Measurements from ENCODE around the gene JTB.
"Not testable (repeated sequence)": the region's sequence is repeated elsewhere in the genome, so short reads cannot be mapped to it uniquely, and the experiment has no call there.

The JTB gene

DNA sequence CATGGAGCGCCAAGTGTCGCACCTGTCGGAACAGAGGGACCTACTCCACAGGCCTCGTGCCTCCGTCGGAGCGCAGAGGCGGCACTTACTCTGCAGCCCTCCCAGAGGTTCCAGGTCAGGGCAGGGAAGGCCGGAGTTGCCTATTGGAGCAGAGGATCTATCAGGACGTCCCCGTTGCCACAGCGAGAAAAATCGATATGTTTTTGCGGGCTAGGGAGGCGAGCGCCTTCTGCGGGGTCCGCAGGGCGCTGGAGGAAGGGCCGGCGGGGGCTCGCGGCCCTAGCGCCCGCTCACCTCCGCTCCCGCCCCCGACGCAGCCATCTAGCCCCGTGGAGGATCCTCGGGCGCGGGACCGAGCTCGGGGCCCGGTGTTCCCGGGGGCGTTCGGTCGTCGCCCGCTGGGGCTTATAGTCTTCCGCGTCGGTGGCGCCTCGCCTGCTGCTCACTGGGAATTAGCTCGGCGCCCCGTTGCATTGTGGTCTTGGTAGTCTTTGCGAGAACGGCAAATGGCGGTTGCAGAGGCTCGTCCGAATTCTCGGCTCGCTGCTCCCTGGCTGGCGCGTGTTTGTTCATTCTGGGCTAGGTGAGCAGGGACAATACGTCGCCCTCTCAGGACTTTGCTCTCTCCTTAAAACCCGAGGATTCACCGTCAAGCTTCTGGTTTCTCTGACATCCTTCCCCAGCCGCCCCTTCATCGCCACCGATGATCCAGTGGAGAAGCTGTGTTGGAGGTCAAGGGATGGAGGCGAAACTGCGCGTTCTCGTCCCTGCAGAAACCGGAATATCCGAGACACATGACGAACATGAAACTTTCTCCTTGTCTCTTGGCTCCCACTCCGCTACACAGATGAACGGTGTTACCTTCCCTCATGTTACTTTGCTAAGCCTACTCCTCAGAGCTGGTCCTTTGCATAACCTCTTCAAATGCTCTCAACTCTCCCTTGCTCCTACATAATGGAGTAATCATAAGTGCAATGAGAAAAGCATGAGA lies at the start of gene JTB:
Gene JTB, minus strand, starts transcription at position 425 of the 991 bp plus-strand sequence. Its CDS starts 422 bp downstream, at position 3.
- DNase-seq: peak; percentile 88

DNA sequence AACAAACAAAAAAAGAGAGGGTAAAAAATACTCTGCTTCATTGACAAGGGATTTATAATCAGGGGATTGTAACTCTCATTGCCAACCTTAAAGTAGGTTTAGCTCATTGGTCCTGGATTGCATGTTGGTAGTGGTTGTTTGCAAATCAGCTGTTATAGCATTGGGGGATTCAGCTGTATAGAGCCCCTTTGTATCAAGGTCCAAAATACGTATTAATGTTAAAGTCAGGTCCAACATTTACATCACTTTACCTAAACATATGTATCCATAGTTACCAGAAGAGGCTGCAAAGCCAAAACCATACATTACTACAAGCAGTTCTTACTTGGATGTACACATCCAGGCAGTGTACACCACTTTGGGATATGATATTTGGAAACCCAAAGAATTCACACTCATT lies 42.5 kb upstream of the JTB start:
- DNase-seq: no peak

DNA sequence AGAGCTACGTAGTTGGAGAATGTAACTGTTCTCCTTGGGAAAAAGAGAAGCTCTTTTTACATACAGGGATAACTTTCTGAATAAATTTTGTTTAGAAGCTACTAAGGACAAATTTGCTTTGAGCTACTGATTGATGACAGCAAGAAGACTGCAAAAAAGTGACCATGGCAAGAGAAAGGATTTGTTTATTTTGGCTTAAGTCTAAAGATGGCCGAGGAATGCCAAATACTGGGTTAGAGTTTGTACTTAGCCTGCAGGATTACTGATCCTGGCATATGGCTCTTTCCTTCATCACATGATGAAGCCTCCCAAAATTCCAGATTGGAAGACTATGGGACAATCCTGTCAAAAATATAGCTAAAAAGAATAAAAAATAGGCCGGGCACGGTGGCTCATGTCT lies 41.8 kb upstream of the JTB start:
- DNase-seq: no peak

DNA sequence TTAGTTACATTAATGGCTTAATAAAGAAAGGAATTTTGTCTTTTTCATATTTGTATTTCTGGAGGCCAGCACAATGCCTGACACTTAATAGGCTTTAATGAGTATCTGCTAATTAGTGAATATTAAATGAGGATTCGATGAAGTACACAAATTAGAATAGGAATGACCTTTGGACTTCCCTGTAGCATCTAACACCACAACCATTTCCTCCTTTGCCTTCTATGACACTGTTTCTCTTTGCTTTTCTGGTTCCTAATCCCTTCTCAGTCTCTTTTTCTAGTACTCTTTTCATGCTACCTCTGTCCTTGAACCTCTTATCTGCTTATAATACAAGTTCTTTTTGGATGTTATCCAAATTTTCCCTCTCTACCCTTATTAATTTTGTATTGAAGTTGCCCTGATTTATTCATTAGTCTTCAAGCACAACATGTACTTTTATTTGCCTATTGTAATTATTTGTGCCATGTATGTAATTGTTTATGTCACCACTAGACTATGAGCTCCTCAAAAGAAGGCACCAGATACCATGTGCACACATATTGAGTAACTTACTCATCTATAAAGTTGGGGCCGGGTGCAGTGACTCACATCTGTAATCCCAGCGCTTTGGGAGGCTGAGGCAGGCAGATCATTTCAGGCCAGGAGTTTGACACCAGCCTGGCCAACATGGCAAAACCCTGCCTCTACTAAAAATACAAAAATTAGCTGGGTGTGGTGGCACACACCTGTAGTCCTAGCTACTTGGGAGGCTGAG lies 36.9 kb upstream of the JTB start:
- DNase-seq: no peak

DNA sequence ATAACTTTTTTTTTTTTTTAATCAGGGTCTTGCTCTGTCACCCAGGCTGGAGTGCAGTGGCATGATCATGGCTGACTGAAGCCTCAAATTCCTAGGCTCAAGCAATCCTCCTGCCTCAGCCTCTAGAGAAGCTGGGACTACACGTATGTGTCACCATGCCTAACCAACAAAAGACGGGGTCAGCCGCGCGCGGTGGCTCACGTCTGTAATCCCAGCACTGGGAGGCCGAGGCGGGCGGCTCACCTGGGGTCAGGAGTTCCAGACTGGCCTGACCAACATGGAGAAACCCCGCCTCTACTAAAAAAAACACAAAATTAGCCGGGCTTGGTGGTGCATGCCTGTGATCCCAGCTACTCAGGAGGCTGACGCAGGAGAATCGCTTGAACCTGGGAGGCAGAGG lies 35.1 kb upstream of the JTB start:
- DNase-seq: not testable (repeated sequence)

DNA sequence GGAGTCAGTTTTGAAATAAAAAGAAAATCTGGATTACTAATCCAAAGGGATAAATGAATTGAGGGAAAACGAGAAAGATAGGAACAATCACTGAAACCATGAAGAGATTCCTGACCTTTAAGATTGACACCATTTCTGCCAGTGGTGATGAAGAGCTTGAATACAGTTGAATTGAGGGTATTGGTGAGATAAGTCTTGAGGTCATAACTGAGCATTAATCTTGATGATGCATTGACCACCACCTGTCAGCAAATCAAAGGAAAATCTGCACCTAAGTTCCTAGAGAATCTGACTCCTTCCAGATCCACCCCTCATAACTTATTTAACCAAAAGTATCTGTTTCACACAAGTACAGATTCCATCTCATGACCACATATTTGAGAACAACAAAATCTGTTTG lies 34.7 kb upstream of the JTB start:
- DNase-seq: no peak

DNA sequence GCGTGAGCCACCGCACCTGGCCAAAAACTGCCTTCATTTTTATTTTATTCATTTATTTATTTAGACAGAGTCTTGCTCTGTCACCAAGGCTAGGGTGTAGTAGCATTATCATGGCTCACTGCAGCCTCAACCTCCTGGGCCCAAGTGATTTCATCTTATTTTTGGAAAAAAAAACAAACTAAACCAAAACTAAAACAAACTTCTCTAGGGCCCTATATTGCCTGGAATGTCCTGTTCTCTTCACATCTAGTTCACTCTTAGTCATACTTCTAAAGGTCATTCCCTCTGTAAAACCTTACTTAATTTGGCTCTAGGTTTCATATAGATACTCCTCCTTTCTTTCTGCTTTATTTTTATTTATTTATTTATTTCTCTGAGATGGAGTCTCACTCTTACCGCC lies 28.7 kb upstream of the JTB start:
- DNase-seq: no peak

DNA sequence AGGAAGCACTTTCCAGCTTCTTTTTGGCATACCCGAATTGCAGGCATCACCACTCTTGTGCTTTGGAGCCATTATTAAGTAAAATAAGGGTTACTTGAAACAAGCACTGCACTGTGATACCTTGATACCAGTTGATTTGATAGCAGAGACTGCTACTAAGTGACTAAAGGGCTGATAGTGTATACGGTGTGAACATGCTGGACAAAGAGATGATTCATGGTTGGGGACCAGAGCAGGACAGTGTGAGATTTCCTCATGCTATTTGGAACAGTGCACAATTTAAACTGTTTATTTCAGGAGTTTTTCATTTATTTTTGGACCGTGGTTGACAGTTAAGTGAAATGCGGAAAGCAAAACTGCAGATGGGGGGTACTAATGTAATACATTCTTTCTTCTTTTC lies 22.9 kb upstream of the JTB start:
- no peak for DNase-seq

DNA sequence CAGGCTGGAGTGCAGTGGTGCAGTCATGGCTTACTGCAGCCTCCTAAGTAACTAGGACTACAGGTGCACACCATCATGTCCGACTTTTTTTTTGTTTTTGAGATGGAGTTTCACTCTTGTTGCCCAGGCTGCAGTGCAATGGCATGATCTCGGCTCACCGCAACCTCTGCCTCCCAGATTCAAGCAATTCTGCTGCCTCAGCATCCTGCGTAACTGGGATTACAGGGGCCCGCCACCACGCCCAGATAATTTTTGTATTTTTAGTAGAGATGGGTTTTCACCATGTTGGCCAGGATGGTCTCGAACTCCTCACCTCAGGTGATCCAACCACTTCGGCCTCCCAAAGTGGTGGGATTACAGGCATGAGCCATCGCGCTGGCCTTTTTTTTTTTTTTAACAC lies 19.4 kb upstream of the JTB start:
- DNase-seq: not testable (repeated sequence)

DNA sequence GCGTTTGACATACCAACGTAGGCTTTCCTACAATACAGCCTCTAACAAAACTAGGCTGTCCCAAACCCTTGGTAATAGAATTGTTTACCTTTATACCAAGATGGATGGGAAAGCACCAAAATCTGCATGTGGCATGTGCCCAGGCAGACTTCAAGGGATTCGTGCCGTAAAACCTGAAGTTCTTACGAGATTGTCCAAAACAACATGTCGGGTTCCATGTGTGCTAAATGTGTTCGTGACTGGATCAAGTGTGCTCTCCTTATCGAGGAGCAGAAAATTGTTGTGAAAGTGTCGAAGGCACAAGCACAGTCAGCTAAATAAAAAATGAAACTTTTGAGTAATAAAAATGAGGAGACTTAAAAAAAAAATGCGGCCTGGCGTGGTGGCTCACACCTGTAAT lies 18.2 kb upstream of the JTB start:
- DNase-seq: no peak

DNA sequence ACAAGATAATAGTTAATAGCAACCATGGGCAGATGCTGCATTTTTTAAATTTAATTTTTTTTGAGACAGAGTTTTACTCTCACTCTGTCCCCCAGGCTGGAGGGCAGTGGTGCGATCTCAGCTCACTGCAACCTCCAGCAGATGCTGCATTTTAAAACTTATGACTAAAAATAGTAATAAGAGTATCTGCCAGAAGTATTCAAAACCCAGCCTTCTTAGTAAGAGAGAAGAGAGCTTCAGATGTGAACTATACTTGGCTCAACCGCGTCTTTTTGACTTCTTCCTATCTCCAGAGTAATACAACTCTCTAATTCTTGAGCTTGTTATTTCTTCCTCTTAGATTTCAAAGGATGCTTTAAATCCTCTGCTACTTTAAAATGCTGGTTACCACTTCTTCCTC lies 17.7 kb upstream of the JTB start:
- DNase-seq: no peak

DNA sequence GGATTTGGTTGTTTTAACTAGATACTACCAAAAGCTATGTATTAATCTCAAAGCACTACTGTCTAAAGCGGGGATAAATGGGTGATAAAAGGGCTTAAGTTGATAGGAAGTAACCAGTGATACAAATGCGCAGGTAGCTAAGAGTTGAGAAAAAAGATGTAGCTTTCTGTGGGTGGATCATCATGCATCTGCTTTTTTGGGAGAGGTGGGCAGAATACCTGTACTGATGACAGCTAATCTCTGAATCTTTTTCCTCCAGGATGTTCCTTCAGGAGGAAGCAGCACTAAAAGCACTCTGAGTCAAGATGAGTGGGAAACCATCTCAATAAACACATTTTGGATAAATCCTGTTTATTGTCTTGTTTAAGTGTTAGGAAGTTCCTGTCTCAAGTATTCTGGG lies 14.3 kb upstream of the JTB start:
- DNase-seq: peak; percentile 16

DNA sequence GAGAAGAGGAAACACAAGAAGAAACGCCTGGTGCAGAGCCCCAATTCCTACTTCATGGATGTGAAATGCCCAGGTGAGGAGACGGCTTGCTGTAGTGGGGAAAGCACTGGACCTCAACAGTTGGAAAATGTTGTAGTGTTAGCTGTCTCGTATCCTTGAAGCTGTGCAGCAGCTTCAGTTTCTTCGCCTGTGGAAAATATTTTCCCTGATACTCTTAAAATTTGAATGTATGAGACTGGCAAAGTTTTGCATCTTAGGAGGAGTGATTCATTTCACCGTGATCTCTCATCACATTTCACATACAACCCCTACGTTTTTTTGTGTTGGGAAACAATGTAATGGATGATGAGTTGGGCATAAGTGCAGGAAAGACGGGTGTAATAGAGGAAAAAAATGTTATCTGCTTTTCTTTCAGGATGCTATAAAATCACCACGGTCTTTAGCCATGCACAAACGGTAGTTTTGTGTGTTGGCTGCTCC lies 13.7 kb upstream of the JTB start:
- no peak for DNase-seq

DNA sequence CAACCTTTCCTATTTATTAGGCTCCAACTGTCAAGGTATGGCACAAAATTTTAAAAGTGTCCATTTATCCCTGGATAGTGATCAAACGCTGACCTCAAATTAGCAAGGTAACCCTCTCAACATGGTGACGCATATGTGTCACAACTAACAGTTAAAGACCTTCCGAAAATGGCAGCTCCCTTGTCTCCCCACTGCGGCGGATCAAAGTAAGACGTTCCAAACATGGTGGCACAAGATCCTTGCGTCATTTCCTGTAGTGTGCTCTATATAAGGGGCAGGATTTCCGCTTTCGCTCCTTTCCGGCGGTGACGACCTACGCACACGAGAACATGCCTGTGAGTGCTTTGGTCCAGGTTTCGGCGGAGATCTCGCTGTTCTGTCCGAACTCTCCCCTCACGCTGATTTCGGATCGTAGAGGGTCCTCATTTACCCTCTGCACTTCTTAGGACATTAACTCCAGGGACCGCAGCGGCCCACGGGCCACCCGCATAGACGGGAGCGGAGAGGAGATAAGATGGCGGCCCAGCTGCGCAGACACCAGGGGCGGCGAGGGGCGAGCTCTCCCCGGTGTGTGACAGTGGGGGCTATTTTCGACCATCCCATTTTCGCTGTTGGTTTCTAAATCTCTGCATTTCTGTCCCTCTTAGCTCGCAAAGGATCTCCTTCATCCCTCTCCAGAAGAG lies 13.1 kb upstream of the JTB start, which contains the start of gene RPS27:
Gene RPS27, plus strand, starts transcription at position 295 of the 683 bp plus-strand sequence. Its CDS starts 35 bp downstream, at position 330.
- DNase-seq: peak; percentile 97

DNA sequence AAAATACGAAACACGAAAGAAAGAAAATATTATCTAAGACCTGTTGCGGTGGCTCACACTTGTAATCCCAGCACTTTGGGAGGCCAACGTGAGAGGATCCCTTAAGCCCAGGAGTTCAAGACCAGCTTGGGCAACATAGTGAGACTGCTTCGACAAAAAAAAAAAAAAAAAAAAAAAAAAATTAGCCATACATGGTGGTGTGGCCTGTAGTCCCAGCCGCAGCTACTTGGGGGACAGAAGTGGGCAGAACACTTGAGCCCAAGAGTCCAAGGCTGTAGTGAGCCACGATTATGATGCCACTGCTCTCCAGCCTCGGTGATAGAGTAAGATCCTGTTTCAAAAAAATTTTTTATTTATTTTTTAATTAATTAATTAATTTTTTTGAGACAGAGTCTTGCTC lies 10.1 kb upstream of the JTB start:
- no peak for DNase-seq

DNA sequence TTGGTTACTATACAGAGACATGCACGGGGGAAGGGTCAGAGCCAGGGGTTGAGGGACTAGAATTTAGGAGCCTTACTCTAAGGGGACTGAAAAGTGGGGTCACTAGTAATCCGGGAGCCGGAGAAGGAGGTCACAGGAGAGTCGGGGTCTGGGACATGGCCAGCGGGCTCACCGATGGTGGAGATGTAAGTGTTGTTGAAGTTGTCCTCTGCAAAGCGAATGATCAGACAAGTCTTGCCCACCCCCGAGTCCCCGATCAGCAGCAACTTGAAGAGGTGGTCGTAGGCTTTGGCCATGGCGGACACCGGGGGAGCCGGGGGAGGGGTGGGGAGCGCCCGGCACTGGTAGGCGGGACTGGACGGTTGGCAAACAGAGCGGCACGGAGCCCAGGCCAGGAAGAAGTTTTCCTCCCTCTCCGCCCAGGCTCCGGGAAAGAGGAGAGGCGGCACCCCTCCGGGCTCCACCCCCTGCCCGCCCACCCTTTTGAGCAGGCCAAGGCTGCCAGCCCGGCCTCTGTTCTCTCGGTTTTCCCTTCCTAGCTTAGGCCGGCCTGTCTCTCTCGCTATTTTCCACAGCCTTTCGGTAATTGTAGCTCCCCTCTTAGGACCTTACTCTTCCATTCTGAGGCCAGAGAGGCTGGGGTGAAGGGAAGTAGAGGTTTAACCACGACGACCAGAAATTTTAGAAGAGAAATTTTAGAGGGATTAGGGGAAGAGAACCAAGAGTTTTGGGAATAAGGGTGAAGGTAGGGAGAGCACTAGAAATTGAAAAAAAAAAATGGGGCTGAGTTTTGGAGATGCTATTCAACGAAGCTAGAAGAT lies 8.7 kb upstream of the JTB start, which contains the start of gene RAB13:
Gene RAB13, minus strand, starts transcription at position 399 of the 821 bp plus-strand sequence. Its CDS starts 103 bp downstream, at position 296.
- DNase-seq: no peak

DNA sequence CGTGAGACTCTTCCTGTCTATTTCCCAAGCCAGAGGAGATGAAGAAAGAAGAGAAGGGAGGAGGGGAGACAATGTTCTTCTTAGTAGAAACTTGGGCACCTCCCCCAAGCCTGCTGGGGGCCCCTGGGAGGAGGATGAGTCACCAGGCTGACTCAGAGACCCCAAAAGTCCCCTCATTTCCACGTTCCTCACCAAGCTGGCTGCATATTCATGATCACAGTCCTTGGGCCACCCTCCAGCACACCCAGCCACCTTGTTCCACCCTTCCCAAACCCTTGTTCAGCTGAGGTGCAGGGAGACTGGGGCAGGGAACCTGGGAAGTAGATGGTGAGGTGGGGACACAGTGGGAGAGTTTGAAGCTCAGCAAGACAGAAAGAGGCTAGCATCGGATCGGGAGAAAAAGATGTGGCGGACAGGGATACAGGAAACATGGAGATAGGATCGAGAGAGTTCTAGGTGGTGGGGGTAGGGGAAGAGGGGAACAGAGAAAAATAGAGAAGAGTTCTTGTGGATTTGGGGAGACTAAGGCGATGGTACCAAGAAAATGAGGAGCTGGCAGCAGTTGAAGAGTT lies 8.0 kb upstream of the JTB start:
- no peak for DNase-seq

DNA sequence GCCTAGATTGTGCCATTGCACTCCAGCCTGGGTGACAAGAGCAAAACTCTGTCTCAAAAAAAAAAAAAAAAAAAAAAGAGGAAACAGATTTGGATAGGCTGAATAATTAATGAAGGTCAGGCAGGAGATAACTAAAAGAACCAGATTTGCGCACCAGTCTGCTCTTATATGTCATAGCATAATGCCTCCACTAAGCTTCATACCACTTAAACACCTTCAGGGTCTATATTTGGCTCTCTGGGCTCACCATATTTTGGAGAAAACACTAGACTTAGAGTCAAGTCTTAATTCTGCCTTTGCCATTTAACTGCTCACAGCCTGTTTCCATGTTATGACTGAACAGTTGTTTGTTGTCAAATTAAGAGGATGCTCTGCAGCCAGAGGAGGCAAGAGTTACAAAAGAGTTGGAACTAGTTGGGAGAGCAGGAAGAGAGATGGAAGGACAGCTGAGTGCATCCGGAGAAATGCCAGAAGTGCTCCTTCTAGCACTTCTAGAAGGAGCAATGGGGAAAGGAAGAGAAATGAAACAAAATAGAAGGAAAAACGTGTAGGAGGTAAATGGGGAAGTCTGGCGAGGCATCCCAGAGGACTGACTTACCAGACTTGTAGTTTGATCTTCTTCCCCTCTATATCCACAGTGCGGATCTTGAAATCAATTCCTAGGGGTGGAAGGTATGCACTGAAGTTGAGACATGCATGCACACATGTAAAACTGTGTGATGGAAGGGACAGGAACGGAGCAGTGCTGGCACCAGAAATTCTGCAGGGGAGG lies 6.8 kb upstream of the JTB start:
- DNase-seq: no peak

DNA sequence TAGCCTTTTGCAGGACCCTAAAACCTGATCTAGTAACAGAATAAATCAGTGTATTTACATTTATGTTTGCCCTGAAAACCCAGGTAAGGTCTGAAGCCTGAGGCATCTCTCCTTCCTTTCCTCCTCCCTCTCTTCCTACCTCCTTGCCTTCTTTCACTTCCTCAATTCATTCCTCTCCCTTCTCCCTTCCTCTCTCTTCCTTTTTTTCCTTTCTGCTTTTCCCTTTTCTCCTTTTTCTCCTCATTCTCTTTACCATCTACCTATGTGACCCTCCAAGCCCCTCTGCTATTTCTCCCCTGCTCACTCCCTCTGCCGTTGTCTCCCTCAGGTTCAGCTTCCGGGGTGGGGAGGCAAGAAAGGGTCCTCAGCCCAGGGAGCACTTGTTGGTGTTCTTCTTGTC lies 4.3 kb upstream of the JTB start:
- DNase-seq: not testable (repeated sequence)

DNA sequence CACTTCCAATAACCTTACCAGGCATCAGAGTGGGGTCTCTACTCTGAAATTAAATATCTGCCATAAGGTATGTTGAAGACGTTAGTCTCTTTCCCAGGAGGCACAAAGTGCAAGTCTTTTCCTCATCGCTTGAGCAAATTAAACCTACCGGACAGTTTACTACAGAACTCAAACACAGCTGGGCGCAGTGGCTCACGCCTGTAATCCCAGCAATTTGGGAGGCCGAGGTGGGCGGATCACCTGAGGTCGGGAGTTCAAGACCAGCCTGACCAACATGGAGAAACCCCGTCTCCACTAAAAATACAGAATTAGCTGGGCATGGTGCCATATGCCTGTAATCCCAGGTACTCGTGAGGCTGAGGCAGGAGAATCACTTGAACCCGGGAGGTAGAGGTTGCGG lies 1.6 kb upstream of the JTB start:
- not testable (repeated sequence) for DNase-seq

Measured in CD4-positive, alpha-beta T cell treated with Interleukin-17A for 1 hour (primary cell).